GM06990 (cell line): ENCODE measurements around the gene SBF1.

Experiments used
- DNase-seq: peaks from one replicate; pipeline ENCODE4 v3.0.0-alpha.2; 2011; ENCODE audit not compliant: insufficient read length; ENCODE audit errors: extremely low read depth
- H3K27me3 ChIP-seq: replicated peaks from 2 replicates; pipeline ENCODE4 v1.6.0; 2011; ENCODE audit warnings: low read length; ENCODE audit not compliant: control insufficient read depth, insufficient read depth
- H3K36me3 ChIP-seq: 2 replicates; pipeline ENCODE4 v1.5.1; 2011; ENCODE audit warnings: low read length; ENCODE audit not compliant: control insufficient read depth, insufficient read depth
- H3K4me3 ChIP-seq: replicated peaks from 2 replicates; pipeline ENCODE4 v1.5.1; 2011; ENCODE audit warnings: low read depth, mild to moderate bottlenecking, control low read depth, low read length
- TF ChIP-seq, protein P1 (sequence below): IDR thresholded peaks from 2 replicates; pipeline ENCODE4 v1.5.1; 2011; ENCODE audit warnings: low read length, control low read depth, mild to moderate bottlenecking, inconsistent platforms; ENCODE audit not compliant: insufficient read depth, poor library complexity, severe bottlenecking

Gene SBF1

DNA sequence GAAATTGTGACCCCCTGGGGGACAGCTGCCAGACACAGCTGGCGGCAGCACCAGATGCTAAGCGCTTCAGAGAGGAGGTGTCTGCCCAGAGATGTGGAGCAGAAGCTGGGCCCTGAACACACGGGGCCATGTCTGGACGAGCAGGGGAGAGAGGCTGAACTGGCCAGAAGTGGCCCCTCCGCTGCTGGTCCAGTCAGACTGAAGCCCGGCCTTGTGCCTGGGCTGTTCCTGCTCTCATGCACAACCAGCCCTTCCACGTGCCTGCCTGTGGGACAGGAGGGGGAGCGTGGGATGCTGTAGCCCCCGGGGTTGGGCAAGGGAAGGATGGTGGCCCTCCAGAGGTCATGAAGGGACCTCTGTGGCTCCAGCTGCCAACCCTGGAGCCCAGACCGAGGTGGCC lies 8.3 kb upstream of the SBF1 start:
- Histone ChIP-seq H3K4me3 (no peak overlapping the region), H3K27me3 (no peaks in the 10 kb centered on the region; the same call in 1 of the 2 replicates), H3K36me3 (no peaks in the 10 kb centered on the region)
- no peak for DNase-seq
- TF ChIP-seq, protein P1, sequence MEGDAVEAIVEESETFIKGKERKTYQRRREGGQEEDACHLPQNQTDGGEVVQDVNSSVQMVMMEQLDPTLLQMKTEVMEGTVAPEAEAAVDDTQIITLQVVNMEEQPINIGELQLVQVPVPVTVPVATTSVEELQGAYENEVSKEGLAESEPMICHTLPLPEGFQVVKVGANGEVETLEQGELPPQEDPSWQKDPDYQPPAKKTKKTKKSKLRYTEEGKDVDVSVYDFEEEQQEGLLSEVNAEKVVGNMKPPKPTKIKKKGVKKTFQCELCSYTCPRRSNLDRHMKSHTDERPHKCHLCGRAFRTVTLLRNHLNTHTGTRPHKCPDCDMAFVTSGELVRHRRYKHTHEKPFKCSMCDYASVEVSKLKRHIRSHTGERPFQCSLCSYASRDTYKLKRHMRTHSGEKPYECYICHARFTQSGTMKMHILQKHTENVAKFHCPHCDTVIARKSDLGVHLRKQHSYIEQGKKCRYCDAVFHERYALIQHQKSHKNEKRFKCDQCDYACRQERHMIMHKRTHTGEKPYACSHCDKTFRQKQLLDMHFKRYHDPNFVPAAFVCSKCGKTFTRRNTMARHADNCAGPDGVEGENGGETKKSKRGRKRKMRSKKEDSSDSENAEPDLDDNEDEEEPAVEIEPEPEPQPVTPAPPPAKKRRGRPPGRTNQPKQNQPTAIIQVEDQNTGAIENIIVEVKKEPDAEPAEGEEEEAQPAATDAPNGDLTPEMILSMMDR = no peak

DNA sequence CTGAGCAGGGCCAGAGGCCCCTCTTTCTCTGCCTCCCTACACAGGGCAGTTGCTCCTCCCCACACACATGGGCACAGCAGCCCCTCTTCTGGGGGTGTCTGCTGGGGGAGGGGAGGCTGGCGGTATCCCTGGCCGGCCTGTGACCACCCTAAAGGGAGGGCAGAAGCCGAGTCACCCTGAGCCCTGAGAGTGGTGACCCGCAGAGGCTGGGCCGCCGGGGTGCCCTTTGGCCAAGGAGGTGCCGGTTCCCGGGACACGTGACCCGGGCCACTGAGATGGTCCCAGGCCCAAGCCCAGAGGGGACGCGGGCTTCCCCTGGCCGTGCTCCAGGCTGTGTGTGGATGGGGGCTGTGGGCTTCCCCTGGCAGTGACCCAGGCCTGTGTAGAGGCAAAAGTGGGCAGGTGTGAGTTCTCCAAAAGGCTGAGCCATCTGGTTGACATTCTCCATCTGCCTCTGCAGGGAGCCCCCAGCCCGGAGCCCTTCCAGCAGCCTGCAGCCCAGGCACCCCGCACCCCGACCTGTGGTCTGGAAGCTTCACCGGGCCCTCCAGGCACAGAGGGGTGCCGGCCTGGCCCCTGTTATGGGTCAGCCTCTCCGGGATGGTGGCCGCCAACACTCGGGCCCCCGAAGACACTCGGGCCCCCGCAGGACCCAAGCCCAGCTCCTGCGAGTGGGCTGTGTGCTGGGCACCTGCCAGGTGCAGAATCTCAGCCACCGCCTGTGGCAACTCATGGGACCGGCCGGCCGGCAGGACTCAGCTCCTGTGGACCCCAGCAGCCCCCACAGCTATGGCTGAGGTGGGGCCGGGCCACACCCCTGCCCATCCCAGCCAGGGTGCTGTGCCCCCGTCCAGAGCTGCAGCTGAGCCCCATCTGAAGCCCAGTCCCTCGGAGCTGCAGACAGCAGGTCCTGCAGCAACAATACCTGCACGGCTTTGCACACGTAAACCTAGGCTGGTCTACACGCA lies 7.6 kb upstream of the SBF1 start:
- TF ChIP-seq, protein P1 = no peak
- Histone ChIP-seq H3K27me3 (no peaks in the 10 kb centered on the region; the same call in 1 of the 2 replicates), H3K4me3 (peak overlapping the region; percentile 58), H3K36me3 (no peaks in the 10 kb centered on the region)
- DNase-seq = no peak

DNA sequence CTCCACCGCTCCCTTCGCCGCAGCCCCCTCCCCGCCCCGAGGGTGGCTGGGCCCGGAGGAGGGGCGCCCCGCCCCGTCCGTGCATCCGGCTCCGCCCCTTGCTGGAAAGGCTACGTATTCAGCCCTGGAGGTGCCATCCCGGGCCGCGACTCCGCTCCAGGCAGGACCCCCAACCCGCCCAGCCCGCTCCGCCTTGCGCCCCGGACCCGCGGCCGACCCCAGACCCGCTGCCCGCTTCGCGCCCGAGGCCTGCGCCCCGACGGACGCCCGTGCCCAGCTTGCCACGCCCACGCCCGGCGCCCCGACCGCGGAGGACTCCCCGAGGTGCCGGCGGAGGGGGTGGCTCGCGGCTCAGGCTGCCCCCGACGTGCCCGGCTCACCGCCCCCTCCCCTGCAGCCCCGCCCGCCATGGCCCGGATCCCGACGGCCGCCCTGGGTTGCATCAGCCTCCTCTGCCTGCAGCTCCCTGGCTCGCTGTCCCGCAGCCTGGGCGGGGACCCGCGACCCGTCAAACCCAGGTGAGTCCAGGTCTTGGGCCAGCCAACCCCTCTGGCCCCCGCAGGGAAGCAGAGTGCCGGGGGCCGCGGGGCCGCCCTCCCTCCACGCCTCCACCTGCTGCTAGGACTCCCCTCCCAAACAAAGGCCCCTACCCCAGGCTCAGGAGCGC lies 6.7 kb upstream of the SBF1 start, which contains the start of gene ADM2:
TSS of gene ADM2 (plus strand) at position 104 of the 667 bp plus-strand sequence. CDS start at position 409, 305 bp downstream.
- no peaks in the 10 kb centered on the region for H3K36me3 ChIP-seq
- DNase-seq = no peak
- H3K4me3 ChIP-seq = peak within 1 kb of the TSS; percentile 58
- TF ChIP-seq, protein P1 = no peak
- H3K27me3 ChIP-seq = no peaks in the 10 kb centered on the region; the same call in 1 of the 2 replicates

DNA sequence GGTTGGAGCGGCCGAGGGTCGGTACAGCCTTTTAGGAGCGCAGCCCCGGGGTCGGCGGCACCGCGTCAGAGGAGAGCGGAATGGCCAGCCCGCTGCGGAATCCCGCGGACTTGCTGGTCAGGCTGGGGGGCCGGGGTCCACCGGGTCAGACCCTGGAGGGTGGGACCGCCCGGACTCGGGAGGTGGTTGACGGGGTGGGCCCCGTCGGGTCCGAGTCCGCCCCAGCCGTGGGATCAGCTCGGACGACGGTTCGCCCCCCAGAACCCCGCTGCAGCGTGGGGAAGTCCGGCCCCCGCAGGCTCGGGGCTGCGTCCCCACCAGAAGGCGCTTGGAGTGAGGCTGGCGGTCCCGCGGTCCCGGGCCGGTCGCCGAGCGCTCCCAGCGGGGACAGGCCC lies 6.2 kb upstream of the SBF1 start:
- DNase-seq = no peak
- Histone ChIP-seq H3K36me3 (no peaks in the 10 kb centered on the region), H3K4me3 (peak overlapping the region; percentile 58), H3K27me3 (no peaks in the 10 kb centered on the region; the same call in 1 of the 2 replicates)
- TF ChIP-seq, protein P1 = no peak

DNA sequence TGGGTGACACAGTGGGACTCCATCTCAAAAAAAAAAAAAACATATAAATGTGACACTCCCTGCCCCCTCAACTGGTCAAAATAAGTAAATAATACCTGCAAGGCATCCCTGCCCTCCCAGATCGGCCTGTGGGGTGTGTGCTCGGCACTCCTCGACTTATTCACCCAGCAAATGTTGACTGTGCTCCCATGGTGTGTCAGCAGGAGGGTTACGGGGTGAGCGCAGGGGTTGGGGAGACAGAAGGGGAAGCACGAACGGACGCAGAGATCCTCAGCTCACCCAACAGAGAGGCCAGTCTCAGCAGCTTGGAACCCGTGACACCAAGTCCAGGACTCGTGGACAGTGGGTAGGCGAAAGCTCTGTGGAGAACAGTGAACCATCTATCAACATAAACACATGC lies 4.9 kb upstream of the SBF1 start:
- no peak overlapping the region for H3K4me3 ChIP-seq
- TF ChIP-seq, protein P1 = no peak
- no peaks in the 10 kb centered on the region for H3K36me3 ChIP-seq
- DNase-seq = no peak
- no peaks in the 10 kb centered on the region; the same call in 1 of the 2 replicates for H3K27me3 ChIP-seq
